DMS53 treated with DMSO at 0.1 percent for 48 hours (cell line): ENCODE results near the gene VEZT.
"Not testable (repeated sequence)": the region's sequence is repeated elsewhere in the genome, so short reads cannot be mapped to it uniquely, and the experiment has no call there.

Experiments
- DNase-seq: peaks from one replicate; lab custom pipeline; 2025; ENCODE audit not compliant: unreplicated experiment; lab: John Stamatoyannopoulos, UW

Gene VEZT

DNA sequence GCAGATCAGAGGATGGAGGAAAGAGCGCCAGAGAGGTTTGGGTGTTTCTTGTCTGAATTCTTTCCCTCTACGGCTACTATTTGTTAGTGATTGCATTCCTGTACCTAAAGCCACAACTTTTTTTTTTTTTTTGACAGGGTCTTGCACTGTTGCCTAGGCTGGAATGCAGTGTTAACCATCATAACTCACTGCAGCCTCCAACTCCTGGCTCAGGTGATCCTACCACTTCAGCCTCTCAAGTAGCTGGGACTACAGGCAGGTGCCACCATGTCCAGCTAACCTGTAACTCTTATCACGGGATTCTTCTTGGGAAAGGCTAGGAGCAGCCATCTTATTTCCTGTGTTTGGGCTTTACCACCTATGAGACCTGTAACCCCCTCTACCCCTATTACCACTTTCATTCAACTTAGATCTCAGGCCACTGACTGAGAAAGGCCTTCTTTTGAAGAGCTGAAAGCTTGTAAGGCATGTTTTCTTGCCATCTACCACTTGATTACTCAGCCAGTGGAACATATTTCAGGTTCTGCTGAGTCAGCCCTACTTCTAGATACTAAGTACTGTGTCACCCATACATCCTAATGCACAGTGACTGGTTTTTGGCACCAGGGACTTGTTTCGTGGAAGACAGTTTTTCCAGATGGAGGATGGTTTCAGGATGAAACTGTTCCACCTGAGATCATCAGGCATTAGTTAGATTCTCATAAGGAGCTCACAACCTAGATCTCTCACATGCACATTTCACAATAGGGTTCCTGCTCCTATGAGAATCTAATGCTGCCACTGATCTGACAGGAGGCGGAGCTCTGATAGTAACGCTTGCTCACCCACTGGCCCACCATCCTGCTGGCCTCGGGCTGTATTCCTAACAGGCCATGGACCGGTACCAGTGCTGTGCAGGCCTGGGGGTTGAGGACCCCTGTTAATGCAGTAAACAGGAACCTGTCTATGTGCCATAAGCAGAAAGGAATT lies 6.9 kb downstream of the VEZT start:
- DNase-seq = no peak

DNA sequence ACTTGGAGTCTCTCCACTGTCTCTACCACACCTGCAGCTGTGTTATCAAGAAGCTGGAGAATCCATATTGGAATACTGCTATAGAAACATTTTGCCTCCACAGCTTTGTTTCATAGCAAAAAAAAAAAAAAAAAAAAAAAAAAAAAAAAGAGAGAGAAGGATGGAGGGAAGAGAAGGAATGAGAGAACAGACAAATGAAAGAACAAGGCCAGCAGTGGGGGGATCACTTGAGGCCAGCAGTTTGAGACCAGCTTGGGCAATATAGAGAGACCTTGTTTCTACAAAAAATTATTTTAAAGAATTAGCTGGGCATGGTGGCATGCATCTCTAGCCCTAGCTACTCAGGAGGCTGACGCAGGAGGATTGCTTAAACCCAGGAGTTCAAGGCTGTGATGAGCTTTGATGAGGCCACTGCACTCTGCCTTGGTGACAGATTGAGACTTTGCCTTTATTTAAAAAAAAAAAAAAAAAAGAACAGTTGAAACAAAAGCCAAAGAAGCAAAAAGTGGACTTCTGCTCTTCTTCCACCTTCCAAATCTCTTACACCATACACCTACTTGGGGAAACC lies 8.1 kb downstream of the VEZT start:
- DNase-seq = no peak

DNA sequence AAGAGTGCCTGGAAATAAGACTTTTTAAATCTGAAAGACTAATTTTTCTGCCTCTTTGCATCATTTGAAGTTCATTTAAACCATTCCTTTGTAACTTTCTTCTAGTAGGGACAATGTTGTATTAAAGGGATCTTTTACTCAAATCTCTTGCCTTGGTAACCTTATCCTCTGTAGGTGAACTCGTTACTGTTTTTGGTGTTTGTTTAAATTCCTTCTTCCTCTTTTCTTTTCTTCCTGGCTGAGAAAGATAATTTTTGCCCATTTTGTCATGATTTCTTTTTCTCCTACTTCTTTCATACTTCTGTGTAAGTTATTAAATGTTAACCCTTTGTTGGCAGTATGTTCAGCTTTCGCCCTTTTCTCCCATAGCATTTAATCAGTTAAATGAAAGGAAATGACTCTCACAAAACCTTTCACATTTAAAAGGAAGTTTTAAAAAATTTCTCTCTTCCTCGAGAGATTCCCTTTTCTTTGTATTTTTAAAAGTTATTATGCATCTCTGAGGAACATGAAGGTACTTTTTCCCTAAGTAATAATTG lies 10.3 kb downstream of the VEZT start:
- DNase-seq = no peak

DNA sequence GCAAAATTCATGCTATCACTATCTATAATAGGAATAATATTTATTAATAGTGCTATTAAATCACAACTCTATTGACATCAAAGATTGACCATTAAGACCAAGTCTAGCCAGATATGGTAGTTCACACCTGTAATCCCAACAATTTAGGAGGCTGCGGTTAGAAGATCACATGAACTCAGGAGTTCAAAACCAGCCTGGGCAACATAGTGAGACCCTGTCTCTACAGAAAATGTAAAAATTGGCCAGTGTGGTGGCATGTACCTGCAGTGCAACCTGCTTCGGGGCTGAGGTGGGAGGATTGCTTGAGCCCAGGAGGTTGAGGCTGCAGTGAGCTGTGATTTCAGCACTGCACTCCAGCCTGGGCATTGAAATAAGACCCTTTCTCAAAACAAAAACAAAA lies 11.0 kb downstream of the VEZT start:
- DNase-seq = no peak

DNA sequence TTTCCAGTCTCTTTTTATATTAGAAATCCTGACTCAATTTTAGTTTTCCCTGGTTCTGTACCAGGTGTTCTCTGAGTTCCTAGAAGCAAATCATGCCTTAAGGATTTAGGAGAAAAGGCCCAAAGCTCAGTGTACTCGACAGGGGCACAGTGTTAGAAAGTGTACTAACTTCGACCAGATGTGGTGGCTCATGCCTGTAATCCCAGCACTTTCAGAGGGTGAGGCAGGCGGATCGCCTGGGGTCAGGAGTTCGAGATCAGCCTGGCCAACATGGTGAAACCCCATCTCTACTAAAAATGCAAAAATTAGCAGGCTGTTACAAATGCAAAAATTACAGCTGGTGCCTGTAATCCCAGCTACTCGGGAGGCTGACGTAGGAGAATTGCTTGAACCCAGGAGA lies 12.0 kb downstream of the VEZT start:
- no peak for DNase-seq

DNA sequence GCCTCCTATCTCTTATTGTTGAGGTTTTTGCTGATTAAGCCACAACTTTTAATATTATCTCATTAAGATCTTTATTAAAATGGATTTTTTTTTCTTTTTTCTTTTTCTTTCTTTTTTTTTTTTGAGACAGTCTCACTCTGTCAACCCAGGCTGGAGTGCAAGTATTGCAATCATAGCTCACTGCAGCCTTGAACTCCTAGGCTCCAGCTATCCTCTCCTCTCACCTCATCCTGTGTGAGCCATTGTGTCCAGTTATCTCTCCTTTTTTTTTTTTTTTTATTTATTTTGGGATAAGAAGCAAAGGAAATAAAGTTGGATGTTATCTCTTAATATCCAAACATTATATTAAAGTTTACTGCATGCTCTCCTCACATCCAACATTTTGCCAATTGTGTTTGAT lies 12.7 kb downstream of the VEZT start:
- no peak for DNase-seq

DNA sequence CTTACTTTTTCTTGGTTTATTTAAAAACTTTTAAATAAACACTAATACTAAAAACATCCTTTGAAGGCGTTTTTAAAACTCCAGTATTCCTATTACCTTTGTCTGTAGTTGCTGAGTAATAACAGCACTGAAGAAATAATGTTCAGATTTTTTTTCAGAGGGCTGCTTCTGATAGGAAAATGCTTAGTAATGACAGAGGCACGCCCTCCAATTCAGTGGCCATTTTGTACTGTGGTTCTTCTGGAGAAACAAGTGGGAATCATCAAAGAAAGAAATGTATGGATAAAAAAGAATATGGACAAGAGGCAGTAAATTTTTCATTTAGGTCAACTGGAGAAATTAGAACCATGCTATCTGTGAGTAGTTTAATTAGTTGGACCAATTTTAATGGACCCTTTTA lies 13.6 kb downstream of the VEZT start:
- DNase-seq = no peak

DNA sequence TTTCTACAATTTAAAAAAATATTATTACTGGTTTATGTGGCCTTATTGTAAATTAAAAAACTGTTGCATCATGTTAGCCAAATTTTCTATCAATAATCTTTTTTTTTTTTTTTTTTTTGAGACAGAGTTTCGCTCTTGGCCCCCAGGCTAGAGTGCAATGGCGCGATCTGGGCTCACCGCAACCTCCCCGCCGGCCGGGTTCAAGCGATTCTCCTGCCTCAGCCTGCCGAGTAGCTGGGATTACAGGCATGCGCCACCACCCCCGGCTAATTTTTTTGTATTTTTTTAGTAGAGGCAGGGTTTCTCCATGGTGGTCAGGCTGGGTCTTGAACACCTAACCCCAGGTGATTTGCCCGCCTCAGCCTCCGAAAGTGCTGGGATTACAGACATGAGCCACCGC lies 16.6 kb downstream of the VEZT start:
- DNase-seq = not testable (repeated sequence)

DNA sequence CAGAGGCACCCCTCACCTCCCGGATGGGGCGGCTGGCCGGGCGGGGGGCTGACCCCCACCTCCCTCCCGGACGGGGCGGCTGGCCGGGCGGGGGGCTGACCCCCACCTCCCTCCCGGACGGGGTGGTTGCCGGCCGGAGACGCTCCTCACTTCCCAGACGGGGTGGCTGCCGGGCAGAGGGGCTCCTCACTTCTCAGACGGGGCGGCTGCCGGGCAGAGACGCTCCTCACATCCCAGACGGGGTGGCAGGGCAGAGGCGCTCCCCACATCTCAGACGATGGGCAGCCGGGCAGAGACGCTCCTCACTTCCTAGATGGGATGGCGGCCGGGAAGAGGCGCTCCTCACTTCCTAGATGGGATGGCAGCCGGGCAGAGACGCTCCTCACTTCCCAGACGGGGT lies 18.0 kb downstream of the VEZT start:
- DNase-seq = not testable (repeated sequence)

DNA sequence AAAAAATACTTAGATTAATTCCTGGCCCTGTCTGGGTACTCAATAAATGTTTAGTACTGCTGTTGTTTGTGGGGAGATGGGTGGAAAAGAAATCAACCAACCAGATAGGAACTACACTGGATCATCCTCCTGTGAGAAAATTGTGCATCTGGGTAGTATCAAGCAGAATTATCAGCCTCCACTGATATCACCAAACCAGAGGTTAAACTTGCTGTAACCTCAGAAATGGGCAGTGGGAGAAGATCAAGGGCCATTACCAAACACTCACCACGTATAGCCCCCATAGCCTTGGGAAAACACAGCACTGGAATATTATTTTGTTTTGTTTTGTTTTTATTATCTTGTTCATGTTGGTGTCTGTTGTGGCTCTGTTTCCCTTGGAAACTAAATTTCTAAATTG lies 19.7 kb downstream of the VEZT start:
- no peak for DNase-seq

DNA sequence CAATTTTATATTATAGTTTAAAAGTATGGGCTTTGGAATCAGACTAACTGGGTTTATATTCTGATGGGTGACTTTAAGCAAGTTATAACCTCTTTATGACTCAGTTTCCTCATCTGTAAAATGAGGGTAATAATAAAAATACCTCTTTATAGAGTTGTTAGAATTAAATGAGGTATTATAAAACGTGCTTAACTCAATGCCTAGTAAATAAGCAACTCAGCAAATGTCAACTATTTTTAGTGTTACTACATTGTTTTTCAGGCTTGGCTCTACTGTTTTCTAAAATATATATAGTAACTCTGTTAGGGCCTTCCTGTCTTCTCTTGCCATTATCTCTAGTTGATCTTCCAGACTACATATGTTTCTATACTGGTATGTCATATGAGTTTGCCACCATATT lies 20.5 kb downstream of the VEZT start:
- DNase-seq = no peak

DNA sequence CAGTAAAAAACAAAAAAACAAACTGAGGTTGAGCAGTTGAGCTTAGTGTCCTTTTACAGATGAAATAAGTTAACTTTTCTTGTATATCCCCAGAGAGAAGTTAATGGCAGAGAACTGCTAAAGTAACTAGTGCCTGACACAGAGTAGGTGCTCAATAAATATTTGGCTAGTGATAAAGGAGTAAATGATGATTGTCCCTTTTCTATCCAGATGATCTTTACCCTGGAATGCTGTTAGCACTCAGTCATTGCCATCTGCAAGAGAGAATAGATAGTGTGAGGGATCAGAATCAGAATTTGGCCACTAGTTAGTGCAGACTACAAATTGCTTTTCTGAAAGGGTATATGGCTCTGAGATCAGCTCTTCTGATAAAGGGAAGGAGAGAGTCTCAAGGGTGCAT lies 21.6 kb downstream of the VEZT start:
- DNase-seq = no peak

DNA sequence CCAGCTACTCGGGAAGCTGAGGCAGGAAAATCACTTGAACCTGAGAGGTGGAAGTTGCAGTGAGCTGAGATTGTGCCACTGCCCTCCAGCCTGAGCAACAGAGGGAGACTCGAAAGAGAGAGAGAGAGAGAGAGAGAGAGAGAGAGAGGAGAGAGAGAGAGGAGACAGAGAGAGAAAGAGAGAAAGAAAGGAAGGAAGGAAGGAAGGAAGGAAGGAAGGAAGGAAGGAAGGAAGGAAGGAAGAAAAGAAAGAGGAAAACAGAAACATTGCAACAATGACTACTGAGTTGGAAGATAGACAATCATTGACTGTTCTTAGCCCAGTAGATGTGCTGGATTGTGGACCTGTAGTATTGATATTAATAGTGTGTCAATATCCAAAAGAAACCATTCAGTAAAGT lies 22.2 kb downstream of the VEZT start:
- DNase-seq = not testable (repeated sequence)

DNA sequence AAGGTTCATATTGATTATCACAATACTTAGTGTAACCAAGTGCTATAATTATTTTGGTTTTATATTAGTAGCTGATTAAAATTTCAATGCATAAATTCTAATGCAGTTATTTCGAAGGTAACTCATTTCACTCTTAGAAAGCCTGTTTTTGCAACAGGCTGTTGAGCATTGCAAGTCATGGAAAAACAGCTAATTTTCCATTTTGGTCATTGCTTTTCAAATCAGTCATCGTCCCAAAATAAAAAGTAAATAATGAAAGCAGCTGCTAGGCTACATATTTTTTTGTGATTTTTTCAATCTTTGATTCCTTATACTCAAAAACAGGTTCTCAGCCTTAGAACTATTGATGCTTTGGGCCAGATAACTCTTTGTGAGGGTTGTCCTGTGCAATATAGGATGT lies 22.9 kb downstream of the VEZT start:
- no peak for DNase-seq

DNA sequence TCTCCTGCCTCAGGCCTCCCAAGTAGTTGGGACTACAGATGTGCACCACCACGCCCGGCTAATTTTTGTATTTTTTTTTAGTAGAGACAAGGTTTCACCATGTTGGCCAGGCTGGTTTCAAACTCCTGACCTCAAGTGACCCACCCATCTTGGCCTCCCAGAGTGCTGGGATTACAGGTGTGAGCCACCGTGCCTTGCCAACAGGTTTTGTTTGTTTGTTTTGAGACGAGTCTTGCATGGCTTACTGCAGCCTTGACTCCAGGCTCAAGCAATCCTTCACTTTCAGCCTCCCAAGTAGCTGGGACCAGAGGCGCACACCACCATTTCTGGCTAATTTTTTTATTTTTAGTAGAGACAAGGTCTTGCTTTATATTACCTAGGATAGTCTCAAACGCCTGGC lies 23.5 kb downstream of the VEZT start:
- not testable (repeated sequence) for DNase-seq

DNA sequence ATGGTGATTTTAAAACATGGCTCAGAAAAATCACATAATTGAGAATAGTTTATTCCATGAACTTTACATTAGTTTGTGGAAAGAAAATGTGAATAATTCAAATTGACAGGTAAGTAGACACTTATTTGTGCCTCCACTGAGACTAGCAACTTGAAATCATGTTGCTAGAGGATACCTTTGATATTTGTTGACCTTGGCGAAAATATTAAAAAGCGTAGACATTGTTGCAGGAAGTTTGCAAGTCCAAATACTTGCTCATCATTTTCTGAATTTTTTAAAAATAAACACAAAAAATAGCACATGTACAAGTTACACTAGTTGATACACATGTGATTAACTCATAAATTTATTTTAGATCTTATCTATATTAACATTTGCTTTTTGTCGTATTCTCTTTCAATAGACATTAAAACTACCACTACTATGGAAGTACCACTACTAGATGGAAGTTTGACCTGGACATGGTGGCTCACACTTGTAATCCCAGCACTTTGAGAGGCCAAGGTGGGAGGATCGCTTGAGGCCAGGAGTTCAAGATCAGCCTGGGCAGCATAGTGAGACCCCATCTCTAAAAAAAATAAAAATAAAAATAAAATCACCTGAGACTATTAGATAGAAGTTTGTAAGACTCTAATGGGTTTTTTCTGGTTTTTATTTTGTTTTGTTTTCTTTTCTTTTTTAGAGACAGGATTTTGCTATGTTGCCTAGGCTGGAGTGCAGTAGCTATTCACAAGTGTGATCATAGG lies 24.3 kb downstream of the VEZT start:
- DNase-seq = no peak

DNA sequence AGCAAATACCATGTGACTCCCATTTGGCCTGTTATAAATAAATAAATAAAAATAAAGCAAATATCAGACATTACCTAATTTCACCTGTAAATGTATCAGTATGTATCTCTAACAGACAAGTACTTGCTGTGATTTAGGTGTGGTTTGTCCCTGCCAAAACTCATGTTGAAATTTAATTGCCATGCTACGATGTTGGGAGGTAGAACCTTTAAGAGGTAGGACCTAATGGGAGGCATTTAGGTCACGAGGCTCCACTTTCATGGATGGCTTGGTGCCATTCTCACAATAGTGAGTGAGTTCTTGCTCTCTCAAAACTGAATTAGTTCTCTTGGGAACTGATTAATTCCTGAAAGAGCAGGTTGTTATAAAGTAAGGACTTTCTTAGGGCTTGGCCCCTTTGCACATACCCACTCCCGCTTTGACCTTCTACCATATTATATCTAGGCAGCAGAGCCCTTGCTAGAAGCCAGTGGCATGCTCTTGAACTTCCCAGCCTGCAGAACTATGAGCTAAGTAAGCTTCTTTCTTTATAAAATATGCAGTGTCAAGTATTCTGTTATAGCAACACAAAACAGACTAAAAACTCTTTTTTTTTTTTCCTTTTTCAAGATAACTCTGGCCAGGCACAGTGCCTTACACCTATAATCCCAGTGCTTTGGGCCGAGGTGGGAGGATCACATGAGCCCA lies 26.0 kb downstream of the VEZT start:
- DNase-seq = no peak

DNA sequence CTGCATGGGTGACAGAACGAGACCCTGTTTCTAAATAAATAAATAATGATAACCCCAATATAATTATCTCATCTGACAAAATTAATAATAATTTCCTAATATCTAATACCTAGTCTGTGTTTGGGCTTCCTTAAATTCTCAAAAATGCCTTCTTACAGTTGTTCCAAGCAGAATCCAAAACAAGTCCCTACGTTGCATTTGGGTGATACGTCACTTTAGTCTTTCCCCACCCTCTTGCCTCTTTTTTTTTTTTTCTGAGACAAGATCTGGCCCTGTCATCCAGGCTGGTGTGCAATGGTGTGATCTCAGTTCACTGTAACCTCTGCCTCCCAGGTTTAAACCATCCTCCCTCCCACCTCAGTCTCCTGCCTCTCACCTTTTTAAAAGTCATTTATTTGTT lies 26.7 kb downstream of the VEZT start:
- DNase-seq = no peak

DNA sequence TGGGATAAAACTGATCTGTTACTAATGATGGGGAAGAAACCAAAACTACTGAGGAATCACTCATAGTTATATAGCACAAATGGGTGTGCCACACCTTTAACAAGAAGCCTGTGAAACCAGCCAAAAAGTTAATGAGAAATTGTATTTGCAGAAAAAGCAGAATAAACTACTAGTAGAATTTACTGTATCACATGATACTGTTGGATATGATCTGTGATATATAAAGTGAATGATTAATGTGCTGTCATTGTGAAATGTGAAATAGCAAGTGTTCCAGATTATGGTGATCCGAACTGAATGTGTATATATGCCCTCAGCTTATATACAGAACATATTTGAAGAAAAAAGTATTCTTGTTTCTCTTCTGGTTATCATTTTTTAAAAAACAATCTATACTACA lies 30.5 kb downstream of the VEZT start:
- no peak for DNase-seq

DNA sequence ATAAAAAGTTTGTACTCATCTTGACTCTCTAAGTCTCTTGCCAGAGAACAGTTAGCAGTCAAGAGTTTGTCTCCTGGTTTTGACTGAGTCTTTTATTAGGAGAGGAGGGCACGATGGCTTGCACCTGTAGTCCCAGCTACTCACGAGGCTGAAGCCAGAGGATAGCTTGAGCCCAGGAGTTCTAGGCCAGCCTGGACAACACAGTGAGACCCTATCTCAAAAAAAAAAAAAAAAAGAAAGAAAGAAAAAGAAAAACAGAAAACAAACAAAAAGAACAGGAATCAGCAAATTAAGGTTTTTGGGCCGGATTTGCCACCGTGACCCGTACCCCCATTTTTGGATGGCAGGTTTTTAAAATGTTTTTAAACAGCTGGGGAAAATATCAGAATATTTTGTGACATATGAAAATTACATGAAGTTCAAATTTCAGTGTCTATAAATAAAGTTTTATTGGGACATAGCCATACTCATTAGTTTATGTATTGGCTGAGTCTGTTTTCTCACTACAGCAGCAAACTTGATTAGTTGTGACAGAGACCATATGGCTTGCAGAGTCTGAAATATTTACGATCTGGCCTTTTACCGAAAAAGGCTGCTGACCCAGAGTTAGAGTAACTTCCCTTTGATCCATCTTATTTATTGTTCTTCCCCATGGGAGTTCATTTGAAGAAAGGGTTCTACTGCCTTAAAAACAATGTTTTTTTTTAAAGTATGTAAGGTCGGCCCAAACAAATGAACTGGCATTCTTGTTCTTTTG lies 31.2 kb downstream of the VEZT start:
- no peak for DNase-seq
